Mesenchymal stem cell (in vitro differentiated cells and primary cell): ENCODE results near the gene PLK3.

Experiments
- DNase-seq: peaks from one replicate; pipeline ENCODE4 v3.0.0-alpha.2; 2013
- H2AFZ ChIP-seq: one replicate; pipeline ENCODE4 v1.6.1; 2013; ENCODE audit warnings: low read depth, mild to moderate bottlenecking, control low read depth, inconsistent platforms, low read length, moderate library complexity
- H2AK5ac ChIP-seq: 2 replicates; pipeline ENCODE4 v1.6.1; 2013; ENCODE audit warnings: low read length, moderate library complexity, mild to moderate bottlenecking, inconsistent platforms; ENCODE audit not compliant: severe bottlenecking
- H2BK120ac ChIP-seq: one replicate; pipeline ENCODE4 v1.6.1; 2013; ENCODE audit warnings: low read depth, mild to moderate bottlenecking, inconsistent platforms, low read length, moderate library complexity
- H2BK12ac ChIP-seq, 2 experiments: one replicate each; pipeline ENCODE4 v1.6.1; 2013; ENCODE audit warnings: inconsistent platforms in 2 of 2, low read length in 2 of 2, mild to moderate bottlenecking in 2 of 2, moderate library complexity in 2 of 2, control low read depth in 1 of 2
- H2BK15ac ChIP-seq: one replicate; pipeline ENCODE4 v1.6.1; 2013; ENCODE audit warnings: mild to moderate bottlenecking, low read depth, inconsistent platforms; ENCODE audit not compliant: poor library complexity, severe bottlenecking
- H2BK5ac ChIP-seq: 2 replicates; pipeline ENCODE4 v1.6.1; 2013; ENCODE audit warnings: low read depth, mild to moderate bottlenecking, low read length, control low read depth, inconsistent platforms; ENCODE audit not compliant: poor library complexity, severe bottlenecking
- H3K14ac ChIP-seq, 2 experiments: one replicate each; pipeline ENCODE4 v1.6.1; 2013; ENCODE audit warnings: inconsistent platforms in 2 of 2, low read length in 2 of 2, control low read depth in 1 of 2, mild to moderate bottlenecking in 1 of 2, moderate library complexity in 1 of 2
- H3K18ac ChIP-seq, 2 experiments: one replicate each; pipeline ENCODE4 v1.6.1; 2013; ENCODE audit warnings: inconsistent platforms in 2 of 2, low read length in 2 of 2, control low read depth in 1 of 2, low read depth in 1 of 2, mild to moderate bottlenecking in 1 of 2
- H3K23ac ChIP-seq, 2 experiments: one replicate each; pipeline ENCODE4 v1.6.1; 2013; ENCODE audit warnings: inconsistent platforms in 2 of 2, low read length in 2 of 2, mild to moderate bottlenecking in 2 of 2, moderate library complexity in 2 of 2, control low read depth in 1 of 2
- H3K27ac ChIP-seq: 2 replicates; pipeline ENCODE4 v1.5.1; 2013; ENCODE audit warnings: mild to moderate bottlenecking, moderate library complexity, low read length, control low read depth, inconsistent platforms; ENCODE audit not compliant: poor library complexity, severe bottlenecking
- H3K27me3 ChIP-seq, 2 experiments: 2 replicates each; pipeline versions ENCODE4 v1.6.1 to v1.7.0; 2013; ENCODE audit warnings: low read length in 2 of 2, mild to moderate bottlenecking in 2 of 2, moderate library complexity in 2 of 2, control low read depth in 1 of 2, inconsistent platforms in 1 of 2; ENCODE audit not compliant: control insufficient read depth in 1 of 2, insufficient read depth in 1 of 2
- H3K36me3 ChIP-seq, 2 experiments: 2 replicates each; pipeline versions ENCODE4 v1.6.1 to v1.7.0; 2013; ENCODE audit warnings: low read length in 2 of 2, control low read depth in 1 of 2, inconsistent platforms in 1 of 2, low read depth in 1 of 2, mild to moderate bottlenecking in 1 of 2; ENCODE audit not compliant: insufficient read depth in 2 of 2, control insufficient read depth in 1 of 2
- H3K4ac ChIP-seq, 2 experiments: one replicate each; pipeline ENCODE4 v1.6.1; 2013; ENCODE audit warnings: inconsistent platforms in 2 of 2, low read length in 2 of 2, mild to moderate bottlenecking in 2 of 2, moderate library complexity in 2 of 2, control low read depth in 1 of 2, low read depth in 1 of 2
- H3K4me1 ChIP-seq: 2 replicates; pipeline ENCODE4 v1.6.1; 2013; ENCODE audit warnings: low read depth, low read length, control low read depth; ENCODE audit not compliant: control insufficient read depth, insufficient read depth
- H3K4me2 ChIP-seq: 2 replicates; pipeline ENCODE4 v1.6.1; 2013; ENCODE audit warnings: low read length, mild to moderate bottlenecking, inconsistent platforms; ENCODE audit not compliant: poor library complexity, severe bottlenecking
- H3K4me3 ChIP-seq, 2 experiments: 2 replicates each; pipeline versions ENCODE4 v1.5.1 to v1.7.0; 2013; ENCODE audit warnings: low read length in 2 of 2, mild to moderate bottlenecking in 2 of 2, control low read depth in 1 of 2, low read depth in 1 of 2; ENCODE audit not compliant: insufficient read depth in 1 of 2
- H3K79me1 ChIP-seq: replicated peaks from 2 replicates; pipeline ENCODE4 v1.6.1; 2013; ENCODE audit warnings: mild to moderate bottlenecking, control low read depth, low read length, inconsistent platforms; ENCODE audit not compliant: poor library complexity, severe bottlenecking
- H3K9ac ChIP-seq: 2 replicates; pipeline ENCODE4 v1.7.0; 2013; ENCODE audit warnings: mild to moderate bottlenecking, low read length, moderate library complexity
- H3K9me3 ChIP-seq: 2 replicates; pipeline ENCODE4 v1.7.0; 2013; ENCODE audit warnings: mild to moderate bottlenecking, low read length; ENCODE audit not compliant: control insufficient read depth
- H4K8ac ChIP-seq: one replicate; pipeline ENCODE4 v1.6.1; 2013; ENCODE audit warnings: inconsistent platforms, mild to moderate bottlenecking, low read length, moderate library complexity
- H4K91ac ChIP-seq: one replicate; pipeline ENCODE4 v1.6.1; 2013; ENCODE audit warnings: mild to moderate bottlenecking, low read length, inconsistent platforms
- WGBS: methylation state at CpG from one replicate; pipeline ENCODE4 v1.1.7; 2013; ENCODE audit warnings: mixed read lengths; 5-methylcytosine and 5-hydroxymethylcytosine counted together

PLK3 gene

GRCh38 chr1:44785501-44786137, 14.6 kb upstream of the PLK3 start:
- Histone ChIP-seq H3K9me3 (no peaks in the 10 kb centered on the region), H3K23ac (peak overlapping the region in 1 of 2 experiments; percentile 14), H2BK15ac (peak overlapping the region; percentile 64), H2BK120ac (no peak overlapping the region), H2AK5ac (peak overlapping the region; percentile 67), H3K27ac (no peak overlapping the region), H3K4ac (no peak overlapping the region), H3K9ac (peak overlapping the region; percentile 64), H4K91ac (no peak overlapping the region), H3K18ac (peak overlapping the region in 1 of 2 experiments; percentile 0), H3K27me3 (peaks cover 0 to 6% of the 10 kb centered on the region in 2 experiments), H3K79me1 (no peaks in the 10 kb centered on the region), H2BK12ac (no peak overlapping the region), H4K8ac (no peak overlapping the region), H3K4me3 (peak overlapping the region in 1 of 2 experiments; percentile 69), H3K14ac (no peak overlapping the region), H3K4me1 (peaks cover 32% of the 10 kb centered on the region), H3K36me3 (peaks cover 7 to 11% of the 10 kb centered on the region in 2 experiments), H2AFZ (peak overlapping the region; percentile 7), H3K4me2 (peak overlapping the region; percentile 81), H2BK5ac (no peak overlapping the region)
- no peak for DNase-seq
- WGBS, result 33% methylated on average over 10 of the region's 11 CpGs

- peak overlapping the region; percentile 64 for H3K9ac ChIP-seq
- peaks cover 1 to 4% of the 10 kb centered on the region in 2 experiments for H3K36me3 ChIP-seq
- DNase-seq, result peak; percentile 76
- H2BK12ac ChIP-seq, result peak overlapping the region in 1 of 2 experiments; percentile 35
- WGBS, result 7% methylated on average over 49 of the region's 49 CpGs
- no peak overlapping the region for H2AK5ac ChIP-seq
- no peak overlapping the region for H3K23ac ChIP-seq
- H2BK5ac ChIP-seq, result no peak overlapping the region
- peaks cover 0 to 6% of the 10 kb centered on the region in 2 experiments for H3K27me3 ChIP-seq
- no peak overlapping the region for H2BK120ac ChIP-seq
- no peak overlapping the region for H3K4ac ChIP-seq
- no peak overlapping the region for H2BK15ac ChIP-seq
- H3K14ac ChIP-seq, result no peak overlapping the region
- H4K91ac ChIP-seq, result peak overlapping the region; percentile 6
- no peaks in the 10 kb centered on the region for H3K9me3 ChIP-seq
- peak overlapping the region; percentile 7 for H3K27ac ChIP-seq
- peak overlapping the region; percentile 40 to 69 for H3K4me3 ChIP-seq
- no peak overlapping the region for H3K18ac ChIP-seq
- H3K4me2 ChIP-seq, result peak overlapping the region; percentile 81
- peak overlapping the region; percentile 7 for H2AFZ ChIP-seq
- peaks cover 32% of the 10 kb centered on the region for H3K4me1 ChIP-seq
- H3K79me1 ChIP-seq, result no peaks in the 10 kb centered on the region
- peak overlapping the region; percentile 67 for H4K8ac ChIP-seq
Observed at GRCh38 chr1:44786138-44786840, 13.9 kb upstream of the PLK3 start.

GRCh38 chr1:44786841-44787426, 13.2 kb upstream of the PLK3 start:
- Histone ChIP-seq H2AFZ (no peak overlapping the region), H2BK120ac (no peak overlapping the region), H2BK5ac (no peak overlapping the region), H3K36me3 (no peaks in the 10 kb centered on the region), H3K4me3 (no peak overlapping the region), H3K18ac (no peak overlapping the region), H4K8ac (peak overlapping the region; percentile 67), H3K14ac (no peak overlapping the region), H3K9ac (no peak overlapping the region), H3K23ac (no peak overlapping the region), H3K27ac (peak overlapping the region; percentile 7), H3K79me1 (no peaks in the 10 kb centered on the region), H3K4ac (no peak overlapping the region), H2BK15ac (no peak overlapping the region), H3K9me3 (no peaks in the 10 kb centered on the region), H2BK12ac (peak overlapping the region; percentile 18 to 35), H2AK5ac (no peak overlapping the region), H4K91ac (no peak overlapping the region), H3K27me3 (peaks cover 0 to 6% of the 10 kb centered on the region in 2 experiments), H3K4me2 (peak overlapping the region; percentile 81), H3K4me1 (peaks cover 32% of the 10 kb centered on the region)
- WGBS, result 85% methylated on average over 9 of the region's 9 CpGs
- no peak for DNase-seq

- 100% methylated on average over 7 of the region's 10 CpGs for WGBS
- no peak overlapping the region for H3K9ac ChIP-seq
- H3K27me3 ChIP-seq, result peaks cover 0 to 6% of the 10 kb centered on the region in 2 experiments
- peak overlapping the region in 1 of 2 experiments; percentile 18 for H2BK12ac ChIP-seq
- no peak overlapping the region for H3K4me2 ChIP-seq
- no peak overlapping the region for H3K27ac ChIP-seq
- H3K23ac ChIP-seq, result peak overlapping the region in 1 of 2 experiments; percentile 47
- no peak overlapping the region for H3K4ac ChIP-seq
- no peak overlapping the region for H3K4me3 ChIP-seq
- no peak overlapping the region for H3K14ac ChIP-seq
- no peak overlapping the region for H2BK120ac ChIP-seq
- DNase-seq, result no peak
- no peak overlapping the region for H2AK5ac ChIP-seq
- no peak overlapping the region for H4K8ac ChIP-seq
- H2AFZ ChIP-seq, result no peak overlapping the region
- no peaks in the 10 kb centered on the region for H3K79me1 ChIP-seq
- peaks cover 32% of the 10 kb centered on the region for H3K4me1 ChIP-seq
- H3K36me3 ChIP-seq, result no peaks in the 10 kb centered on the region
- H4K91ac ChIP-seq, result no peak overlapping the region
- no peak overlapping the region for H3K18ac ChIP-seq
- no peaks in the 10 kb centered on the region for H3K9me3 ChIP-seq
- H2BK15ac ChIP-seq, result no peak overlapping the region
- no peak overlapping the region for H2BK5ac ChIP-seq
Observed at GRCh38 chr1:44787506-44787905, 12.7 kb upstream of the PLK3 start.
